Lung (tissue), 12 donors: ENCODE data around the gene ATMIN. TPM values are rescaled to one million over a fixed set of nuclear protein-coding genes. Genes with fewer than 3 reads are reported as not detected.
A peak's percentile ranks its signal among the peaks of the same experiment; 100 is the strongest.

ENCODE experiments used
- ATAC-seq: fragments of 200-7000 bp; cut with Tn5 transposase; one replicate; pipeline ENCODE4 v1.9.1; 2020; ENCODE audit warnings: moderate number of reproducible peaks; ENCODE audit not compliant: insufficient read depth, low FRiP score
- DNase-seq, 3 donors: peaks; one replicate each; pipeline ENCODE4 v3.0.0-alpha.2; 2013 to 2017
- H3K27ac ChIP-seq, 2 donors: one replicate each; pipeline ENCODE4 v1.5.1; 2013; ENCODE audit warnings: mild to moderate bottlenecking in 2 of 2, moderate library complexity in 2 of 2, control low read depth in 1 of 2, inconsistent platforms in 1 of 2, low read depth in 1 of 2, low read length in 1 of 2
- H3K27me3 ChIP-seq, 3 donors: one replicate each; pipeline ENCODE4 v1.5.1; 2013; ENCODE audit warnings: low read length in 2 of 3; ENCODE audit not compliant: control insufficient read depth in 3 of 3, insufficient read depth in 3 of 3
- H3K36me3 ChIP-seq, 4 donors: one replicate each; pipeline ENCODE4 v1.5.1; 2013; ENCODE audit warnings: low read length in 4 of 4, mild to moderate bottlenecking in 1 of 4, moderate library complexity in 1 of 4; ENCODE audit not compliant: control insufficient read depth in 4 of 4, insufficient read depth in 4 of 4
- H3K4me1 ChIP-seq, 5 donors: one replicate each; pipeline ENCODE4 v1.5.1; 2013; ENCODE audit warnings: low read length in 5 of 5, mild to moderate bottlenecking in 2 of 5, moderate library complexity in 1 of 5; ENCODE audit not compliant: control insufficient read depth in 5 of 5, insufficient read depth in 5 of 5
- H3K4me3 ChIP-seq: one replicate; pipeline ENCODE4 v1.5.1; 2013; ENCODE audit warnings: mild to moderate bottlenecking, control low read depth, moderate library complexity
- H3K9ac ChIP-seq, 2 donors: one replicate each; pipeline ENCODE4 v1.5.1; 2013; ENCODE audit warnings: low read length in 2 of 2, control low read depth in 1 of 2; ENCODE audit not compliant: insufficient read depth in 1 of 2
- H3K9me3 ChIP-seq, 4 donors: one replicate each; pipeline ENCODE4 v1.5.1; 2013; ENCODE audit warnings: low read length in 3 of 4, mild to moderate bottlenecking in 1 of 4, moderate library complexity in 1 of 4; ENCODE audit not compliant: control insufficient read depth in 4 of 4, insufficient read depth in 3 of 4
- CTCF ChIP-seq: IDR thresholded peaks from 2 replicates; pipeline ENCODE4 v1.5.1; 2012; ENCODE audit warnings: mild to moderate bottlenecking; ENCODE audit errors: control extremely low read depth, extremely low read depth
- WGBS, 2 donors: extraction: QIAGEN DNeasy Blood & Tissue Kit; methylation state at CpG; one replicate each; pipeline ENCODE4 v1.1.7; 2013; 5-methylcytosine and 5-hydroxymethylcytosine counted together
- polyA plus RNA-seq, 2 donors: library from polyadenylated mRNA; stranded (reverse); fragments of 200-250 nt; gene quantifications; one replicate each; pipeline ENCODE4 v1.2.1, GENCODE V29; 2013
- total RNA-seq, 2 donors: library from RNA; depleted of rRNA in 1 of 2; stranded (reverse); fragments of >200 nt in 1 of 2; gene quantifications; one replicate each; pipeline ENCODE4 v1.2.1, GENCODE V29; 2014 to 2021
- donor health status: control.
- donor health status: control.
- donor health status: Bipolar disorder and iron deficiency.
- donor health status: healthy.
- donor health status: DM: yes; HTN: yes; CAD: no.

The ATMIN gene
- total and polyA plus RNA-seq, 4 donors: 11.6 to 28.8 (median 19.1) TPM

GRCh38 chr16:81006813-81007695 lies 28.6 kb upstream of the ATMIN start, which contains the start of the genes CENPN and CMC2:
CENPN (plus strand) TSS chr16:81007214; CDS start chr16:81011940, 4,726 bp downstream.
CMC2 (minus strand) TSS chr16:81006885; CDS start chr16:80997394, 9,491 bp downstream.
- peaks cover 0 to 32% (median 9%) of the 10 kb centered on the region in 5 donors for H3K4me1 ChIP-seq
- TF ChIP-seq CTCF: peak; percentile 5
- H3K27me3 ChIP-seq: no peaks in the 10 kb centered on the region

GRCh38 chr16:81008505-81008789 lies 27.2 kb upstream of the ATMIN start:
- Histone ChIP-seq H3K27ac (no peak overlapping the region), H3K9ac (peak overlapping the region in 1 of 2 donors; percentile 99)
- no peak for TF ChIP-seq CTCF

More at GRCh38 chr16:81006813-81007695, 28.6 kb upstream of the ATMIN start, which contains the start of the genes CENPN and CMC2:
- Histone ChIP-seq H3K9me3 (peaks cover 0 to 2% (median 0%) of the 10 kb centered on the region in 4 donors), H3K9ac (peak within 1 kb of the TSS; percentile 92 to 99), H3K36me3 (peaks cover 0 to 3% (median 0%) of the 10 kb centered on the region in 4 donors), H3K4me3 (peak within 1 kb of the TSS; percentile 98), H3K27ac (peak within 1 kb of the TSS; percentile 95)
- ATAC-seq (peak; percentile 93), DNase-seq (peak; percentile 99 to 100 (median 100))
- 0 to 1% methylated on average over 75 of the region's 75 CpGs for WGBS, 2 donors

DNA sequence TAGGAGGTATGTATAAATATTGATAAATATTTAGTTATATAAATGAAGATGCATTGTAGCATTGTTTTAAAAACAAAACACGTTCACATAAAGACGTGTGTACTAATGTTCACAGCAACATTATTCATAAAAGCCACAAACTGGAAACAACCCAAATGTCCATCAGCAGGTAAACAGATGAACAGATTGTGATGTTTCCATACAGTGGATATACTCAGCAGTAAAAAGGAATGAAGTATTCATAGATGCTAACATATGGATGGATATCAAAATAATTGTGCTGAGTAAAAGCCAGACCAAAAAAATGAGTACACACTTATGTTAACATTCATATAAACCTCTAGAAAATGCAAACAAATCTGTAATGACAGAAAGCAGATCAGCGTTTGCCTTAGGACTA lies 22.7 kb upstream of the ATMIN start:
- peaks cover 0 to 6% (median 0%) of the 10 kb centered on the region in 5 donors for H3K4me1 ChIP-seq
- peaks cover 0 to 2% (median 0%) of the 10 kb centered on the region in 4 donors for H3K9me3 ChIP-seq
- H3K27ac ChIP-seq: no peak overlapping the region
- TF ChIP-seq CTCF: no peak
- no peak overlapping the region for H3K9ac ChIP-seq
- ATAC-seq: no peak
- 94 to 95% methylated on average over 3 of the region's 3 CpGs for whole genome bisulfite sequencing, 2 donors
- no peak overlapping the region for H3K4me3 ChIP-seq
- H3K36me3 ChIP-seq: peaks cover 4 to 10% (median 7%) of the 10 kb centered on the region in 4 donors
- no peak for DNase-seq
- no peaks in the 10 kb centered on the region for H3K27me3 ChIP-seq

More at GRCh38 chr16:81008505-81008789, 27.2 kb upstream of the ATMIN start:
- 95 to 96% methylated on average over 12 of the region's 12 CpGs for whole genome bisulfite sequencing, 2 donors
- peaks cover 0 to 5% (median 1%) of the 10 kb centered on the region in 4 donors for H3K36me3 ChIP-seq
- no peak for ATAC-seq
- peaks cover 0 to 2% (median 0%) of the 10 kb centered on the region in 4 donors for H3K9me3 ChIP-seq
- no peaks in the 10 kb centered on the region for H3K27me3 ChIP-seq
- DNase-seq: no peak
- no peak overlapping the region for H3K4me3 ChIP-seq
- H3K4me1 ChIP-seq: peaks cover 0 to 29% (median 9%) of the 10 kb centered on the region in 5 donors
